HG02970 (cell line): ENCODE results near the gene EPHB2.
"Not testable (repeated sequence)": the region's sequence is repeated elsewhere in the genome, so short reads cannot be mapped to it uniquely, and the experiment has no call there.

ENCODE experiments used
- ATAC-seq: cut with Tn5 transposase; IDR thresholded peaks from one replicate; pipeline ENCODE4 v1.9.1; 2021; ENCODE audit warnings: mild to moderate bottlenecking, moderate library complexity, moderate number of reproducible peaks; ENCODE audit not compliant: unreplicated experiment, low FRiP score

EPHB2 gene

GRCh38 chr1:22710701-22711049, at the start of gene EPHB2:
Gene EPHB2, plus strand, starts transcription at chr1:22710839. Its CDS starts 144 bp downstream, at chr1:22710983.
- no peak for ATAC-seq

GRCh38 chr1:22661880-22662279, 48.8 kb upstream of the EPHB2 start:
- ATAC-seq = no peak

DNA sequence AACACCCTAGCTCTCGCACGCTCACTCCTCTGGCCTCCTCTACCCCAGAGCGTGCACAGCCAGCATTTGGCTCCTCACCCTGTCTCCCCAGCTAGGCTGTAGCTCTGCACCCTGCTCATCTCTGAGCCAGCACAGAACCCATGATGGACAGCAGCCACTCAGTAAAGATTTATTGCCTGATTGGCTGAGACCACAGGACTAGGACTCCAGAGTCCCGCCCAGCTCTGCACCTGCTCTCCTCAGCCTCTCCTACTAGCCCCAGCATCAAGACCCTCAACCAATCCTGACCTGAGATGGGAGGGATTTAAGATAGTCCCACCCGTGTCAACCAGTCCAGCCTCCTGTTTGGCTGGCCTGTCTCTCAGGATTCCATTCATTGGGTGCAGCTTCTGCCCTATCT, 48.3 kb upstream of the EPHB2 start:
- ATAC-seq = no peak

GRCh38 chr1:22662986-22663408, 47.6 kb upstream of the EPHB2 start:
- no peak for ATAC-seq

DNA sequence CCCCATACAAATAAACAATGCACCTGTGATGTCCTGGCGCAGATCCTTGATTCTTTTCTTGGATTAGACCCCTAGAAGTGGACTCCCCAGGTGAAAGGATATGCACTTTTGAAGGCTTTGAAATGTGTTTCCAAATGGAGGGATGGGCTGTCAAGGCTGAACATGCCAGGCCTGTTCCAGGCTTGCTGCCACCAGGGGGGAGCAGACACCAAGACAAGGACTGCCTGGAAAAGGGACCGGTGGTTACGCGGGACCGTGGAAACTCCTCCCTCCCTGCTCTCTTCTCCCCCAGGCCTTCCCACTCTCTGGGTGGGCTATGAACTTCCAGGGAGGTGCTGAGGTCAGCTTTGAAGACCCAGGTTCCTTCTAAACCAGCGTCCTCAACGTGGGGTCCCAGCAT, 44.9 kb upstream of the EPHB2 start:
- ATAC-seq = no peak

DNA sequence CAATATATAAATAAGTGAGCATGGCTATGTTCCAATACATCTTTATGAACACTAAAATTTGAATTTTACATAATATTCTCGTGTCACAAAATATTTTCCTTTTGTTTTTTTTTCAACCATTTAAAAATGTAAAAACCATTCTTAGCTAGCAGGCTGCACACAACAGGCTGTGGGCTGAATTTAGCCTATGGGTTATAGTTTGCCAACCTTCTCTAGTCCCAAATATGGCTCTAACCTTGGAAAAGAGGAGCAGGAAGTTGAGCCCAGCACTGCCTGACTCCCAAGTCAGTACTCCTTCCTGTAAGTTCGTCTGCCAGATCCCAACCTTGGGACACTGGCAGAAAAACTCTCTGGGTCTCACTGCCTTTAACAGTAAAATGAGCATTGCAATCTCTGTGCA, 44.2 kb upstream of the EPHB2 start:
- ATAC-seq = no peak

DNA sequence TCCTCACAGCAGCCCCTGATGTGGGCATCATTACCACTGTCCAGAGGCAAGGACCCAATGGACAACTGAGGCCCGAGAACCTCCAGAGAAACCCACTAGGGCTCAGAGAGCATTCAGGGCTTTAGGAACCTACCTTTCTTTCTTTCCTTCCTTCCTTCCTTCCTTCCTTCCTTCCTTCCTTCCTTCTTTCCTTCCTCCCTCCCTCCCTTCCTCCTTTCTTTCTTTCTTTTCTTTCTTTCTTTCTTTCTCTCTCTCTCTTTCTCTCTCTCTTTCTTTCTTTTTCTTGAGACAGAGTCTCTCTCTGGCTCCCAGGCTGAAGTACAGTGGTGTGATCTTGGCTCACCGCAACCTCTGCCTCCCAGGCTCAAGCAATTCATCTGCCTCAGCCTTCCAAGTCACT, 41.8 kb upstream of the EPHB2 start:
- not testable (repeated sequence) for ATAC-seq

- no peak for ATAC-seq
These were observed 40.2 kb upstream of the EPHB2 start for GRCh38 chr1:22670352-22670975.

- no peak for ATAC-seq
These were observed 38.6 kb upstream of the EPHB2 start for GRCh38 chr1:22671999-22672398.

DNA sequence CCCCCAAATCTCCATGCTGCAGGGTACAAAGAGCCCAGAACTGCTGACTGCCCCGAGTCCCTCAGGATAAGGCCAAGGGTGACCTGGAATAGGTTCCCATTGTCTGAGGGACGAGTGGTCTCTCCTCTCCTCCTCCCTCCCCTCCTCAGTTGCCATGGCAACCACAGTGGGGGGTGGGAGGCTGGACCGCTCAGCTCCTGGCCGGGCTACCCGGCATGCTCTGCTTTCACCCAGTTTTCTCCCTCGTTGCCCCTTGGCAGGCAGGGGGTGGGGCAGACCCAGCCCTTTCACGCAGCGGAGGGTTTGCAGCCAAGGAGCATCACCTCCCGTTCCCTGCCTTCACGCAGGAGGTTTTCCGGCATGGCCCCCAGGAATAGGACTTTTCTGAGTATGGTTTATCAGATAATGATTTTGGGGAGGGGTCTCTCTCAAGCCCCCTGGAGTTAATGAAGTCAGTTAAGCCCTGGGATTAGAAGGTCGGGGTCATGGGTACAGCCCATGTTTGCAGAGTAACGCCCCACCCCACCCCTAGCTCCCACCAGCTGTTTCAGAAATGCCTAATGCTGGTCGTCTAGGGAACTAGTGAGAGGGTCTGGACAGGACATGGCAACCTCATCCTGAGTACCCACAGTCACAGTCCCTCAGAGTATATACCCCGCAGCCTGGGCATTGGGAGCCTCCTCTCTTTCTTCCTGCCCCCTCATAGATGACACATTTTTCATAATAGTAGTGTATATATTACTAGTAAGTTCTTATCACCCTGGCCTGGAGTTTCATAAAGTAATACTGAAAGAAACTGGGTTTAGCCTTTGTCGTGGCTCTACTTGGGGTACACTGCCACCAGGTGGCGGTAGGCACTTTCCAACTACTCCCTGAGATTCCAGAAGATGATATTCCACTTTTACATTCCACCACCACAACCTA, 36.9 kb upstream of the EPHB2 start:
- no peak for ATAC-seq

DNA sequence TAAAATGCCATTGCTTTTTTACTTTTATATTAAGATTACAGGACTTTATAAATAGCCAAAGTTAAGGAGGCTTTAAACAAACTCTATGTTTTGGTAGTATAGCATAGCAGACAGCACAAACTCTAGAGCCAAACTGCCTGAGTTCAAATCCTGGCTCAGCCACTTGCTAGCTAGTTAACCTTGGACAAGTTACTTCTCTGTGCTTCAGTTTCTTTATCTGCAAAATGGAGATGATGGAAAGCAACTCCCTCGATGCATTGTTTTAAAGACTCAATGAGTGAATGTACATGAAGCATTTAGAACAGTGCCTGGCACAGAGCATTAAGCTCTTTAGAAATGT, 36.3 kb upstream of the EPHB2 start:
- no peak for ATAC-seq

GRCh38 chr1:22676151-22676550, 34.5 kb upstream of the EPHB2 start:
- ATAC-seq = not testable (repeated sequence)

GRCh38 chr1:22676916-22677583, 33.6 kb upstream of the EPHB2 start:
- no peak for ATAC-seq

DNA sequence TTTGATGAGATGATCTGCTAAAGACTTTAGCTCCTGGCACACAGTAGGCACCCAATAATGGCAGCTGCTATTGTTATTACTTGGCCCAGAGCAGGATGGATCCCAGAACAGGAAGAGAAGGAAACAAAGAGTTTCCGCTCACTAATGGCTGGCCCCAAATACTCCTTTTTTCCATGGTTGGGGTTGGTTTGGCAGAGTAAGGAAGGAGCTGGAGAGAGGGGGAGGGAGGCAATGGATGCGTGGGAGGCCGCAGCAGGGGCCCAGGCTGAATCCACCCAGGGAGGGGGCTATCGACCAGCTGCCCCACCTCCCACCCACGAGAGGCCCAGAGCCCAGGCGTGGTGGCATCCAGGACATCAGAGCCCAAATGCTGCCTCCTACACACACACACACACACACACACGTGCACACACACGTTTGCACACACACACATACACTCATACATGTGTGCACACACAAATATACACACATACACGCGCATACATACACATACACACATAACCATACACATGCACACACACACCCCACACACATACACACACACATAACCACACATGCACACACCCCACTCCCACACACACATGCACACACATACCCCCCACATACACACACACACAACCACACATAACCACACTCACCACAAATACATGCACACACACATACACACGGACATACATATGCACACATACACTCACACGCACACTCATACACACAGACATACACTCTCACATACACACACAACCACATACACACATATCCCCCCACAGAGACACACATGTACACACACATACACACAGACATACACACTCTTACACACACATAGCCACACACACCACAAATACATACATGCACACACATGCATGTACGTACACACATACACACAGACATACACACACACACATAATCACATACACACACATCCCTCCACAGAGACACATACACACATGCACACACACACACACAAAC, 32.4 kb upstream of the EPHB2 start:
- ATAC-seq = no peak

GRCh38 chr1:22680726-22681125, 29.9 kb upstream of the EPHB2 start:
- no peak for ATAC-seq

GRCh38 chr1:22681556-22682276, 28.9 kb upstream of the EPHB2 start:
- no peak for ATAC-seq

DNA sequence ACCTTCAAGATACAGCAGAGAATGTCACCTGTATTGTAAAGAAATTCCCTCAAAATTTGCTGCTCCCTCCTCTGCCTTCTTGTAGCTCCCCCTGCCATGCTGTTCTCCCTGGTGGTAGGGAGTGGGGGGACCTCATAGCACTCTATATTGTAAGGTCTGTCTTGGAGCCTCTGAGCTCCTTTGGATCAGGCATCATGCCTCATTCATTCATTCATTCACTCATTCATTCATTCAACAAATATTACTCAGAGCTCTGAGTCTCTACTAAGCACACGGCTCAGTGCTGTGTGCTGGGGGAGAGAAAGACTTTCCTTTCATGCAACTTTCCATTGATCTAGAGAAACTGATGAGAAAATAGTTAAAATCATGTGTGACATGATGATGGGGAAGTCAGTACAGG, 27.1 kb upstream of the EPHB2 start:
- ATAC-seq = no peak

GRCh38 chr1:22685591-22686059, 25.0 kb upstream of the EPHB2 start:
- no peak for ATAC-seq

GRCh38 chr1:22687191-22687590, 23.4 kb upstream of the EPHB2 start:
- ATAC-seq = no peak

DNA sequence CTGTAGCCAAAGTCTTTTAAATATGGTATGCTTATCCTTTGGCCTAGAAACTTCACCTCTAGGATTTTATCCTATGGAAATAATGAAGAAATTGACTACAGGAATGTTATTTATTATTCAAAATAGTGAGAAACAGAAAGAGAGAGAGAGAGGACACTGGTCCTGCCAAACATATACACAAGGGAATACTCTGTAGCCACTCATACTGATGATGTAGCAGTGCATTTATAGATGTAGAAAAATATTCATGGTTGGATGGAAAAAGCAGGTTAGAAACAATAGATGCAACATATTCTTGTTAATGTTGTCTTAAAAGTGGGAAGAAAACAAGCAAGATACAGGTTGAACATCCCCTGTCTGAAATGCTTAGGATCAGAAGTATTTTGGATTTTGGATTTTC, 22.2 kb upstream of the EPHB2 start:
- ATAC-seq = no peak
